AML-193 (cell line): ENCODE data around the gene INO80B.
A peak's percentile ranks its signal among the peaks of the same experiment; 100 is the strongest.
"Not testable (repeated sequence)": the region's sequence is repeated elsewhere in the genome, so short reads cannot be mapped to it uniquely, and the experiment has no call there.

Experiments
- DNase-seq, 2 experiments: peaks; one replicate each; lab custom pipeline; 2025; lab: John Stamatoyannopoulos, UW

The INO80B gene

GRCh38 chr2:74426181-74426758, 28.6 kb upstream of the INO80B start:
- DNase-seq, result no peak

- DNase-seq, result no peak
Observed at GRCh38 chr2:74427551-74427950, 27.3 kb upstream of the INO80B start.

GRCh38 chr2:74428675-74429074, 26.2 kb upstream of the INO80B start:
- DNase-seq, result no peak

- no peak for DNase-seq
Observed at GRCh38 chr2:74429487-74430451, 25.1 kb upstream of the INO80B start.

GRCh38 chr2:74430502-74430901, 24.4 kb upstream of the INO80B start:
- DNase-seq, result no peak

GRCh38 chr2:74436111-74436805, 18.6 kb upstream of the INO80B start:
- no peak for DNase-seq

- DNase-seq, result no peak
Observed at GRCh38 chr2:74436848-74437695, 17.8 kb upstream of the INO80B start.

- no peak for DNase-seq
Observed at GRCh38 chr2:74438248-74438647, 16.6 kb upstream of the INO80B start.

GRCh38 chr2:74439373-74439772, 15.5 kb upstream of the INO80B start:
- DNase-seq, result no peak

GRCh38 chr2:74439803-74440377, 15.0 kb upstream of the INO80B start:
- no peak for DNase-seq

GRCh38 chr2:74440378-74441169, 14.3 kb upstream of the INO80B start:
- peak; percentile 64 to 70 for DNase-seq

- DNase-seq, result no peak
Observed at GRCh38 chr2:74441170-74441689, 13.7 kb upstream of the INO80B start.

GRCh38 chr2:74441690-74442482, 13.0 kb upstream of the INO80B start, which contains the start of gene RTKN:
TSS of gene RTKN (minus strand) at chr2:74441937. CDS start at chr2:74441816, 121 bp downstream.
- no peak for DNase-seq

GRCh38 chr2:74442483-74443297, 12.2 kb upstream of the INO80B start:
- not testable (repeated sequence) for DNase-seq

GRCh38 chr2:74444498-74445318, 10.2 kb upstream of the INO80B start:
- DNase-seq, result no peak

GRCh38 chr2:74447230-74447999, 7.5 kb upstream of the INO80B start:
- DNase-seq, result no peak

GRCh38 chr2:74448771-74449170, 6.1 kb upstream of the INO80B start:
- DNase-seq, result no peak
